Measurements from ENCODE around the gene ZNF716. TPM values are rescaled to one million over a fixed set of nuclear protein-coding genes. Genes with fewer than 3 reads are reported as not detected.

ZNF716 gene
- total RNA-seq, 1 donor from 2014 or later = not detected

DNA sequence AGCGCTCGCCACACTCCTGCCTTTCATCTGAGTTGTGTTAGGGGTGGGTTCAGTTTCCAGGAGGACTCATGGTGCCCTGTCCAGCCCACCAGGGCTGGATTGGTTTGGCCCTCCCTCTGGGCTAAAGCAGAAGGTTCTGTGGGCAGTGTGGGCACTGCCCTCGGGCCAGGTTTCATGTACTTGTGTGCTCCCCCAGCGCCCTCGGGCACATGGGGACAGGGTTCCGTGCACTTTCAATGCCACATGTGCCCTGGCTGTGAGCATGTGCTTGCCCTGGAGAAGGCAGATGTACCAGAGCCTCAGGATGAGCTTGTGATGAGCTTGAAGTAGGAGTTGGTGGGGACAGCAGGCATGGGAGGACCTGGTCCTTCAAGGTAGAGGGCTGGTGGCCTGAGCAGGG, 35.6 kb upstream of the ZNF716 start:
- TF ChIP-seq, protein P1, sequence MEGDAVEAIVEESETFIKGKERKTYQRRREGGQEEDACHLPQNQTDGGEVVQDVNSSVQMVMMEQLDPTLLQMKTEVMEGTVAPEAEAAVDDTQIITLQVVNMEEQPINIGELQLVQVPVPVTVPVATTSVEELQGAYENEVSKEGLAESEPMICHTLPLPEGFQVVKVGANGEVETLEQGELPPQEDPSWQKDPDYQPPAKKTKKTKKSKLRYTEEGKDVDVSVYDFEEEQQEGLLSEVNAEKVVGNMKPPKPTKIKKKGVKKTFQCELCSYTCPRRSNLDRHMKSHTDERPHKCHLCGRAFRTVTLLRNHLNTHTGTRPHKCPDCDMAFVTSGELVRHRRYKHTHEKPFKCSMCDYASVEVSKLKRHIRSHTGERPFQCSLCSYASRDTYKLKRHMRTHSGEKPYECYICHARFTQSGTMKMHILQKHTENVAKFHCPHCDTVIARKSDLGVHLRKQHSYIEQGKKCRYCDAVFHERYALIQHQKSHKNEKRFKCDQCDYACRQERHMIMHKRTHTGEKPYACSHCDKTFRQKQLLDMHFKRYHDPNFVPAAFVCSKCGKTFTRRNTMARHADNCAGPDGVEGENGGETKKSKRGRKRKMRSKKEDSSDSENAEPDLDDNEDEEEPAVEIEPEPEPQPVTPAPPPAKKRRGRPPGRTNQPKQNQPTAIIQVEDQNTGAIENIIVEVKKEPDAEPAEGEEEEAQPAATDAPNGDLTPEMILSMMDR (IDR thresholded peaks at IDR 0.05; ENCODE audit: unreplicated experiment) = no peak
- H3K27me3 Mint-ChIP-seq (ENCODE audit: unreplicated experiment) = peaks cover 5% of the 10 kb centered on the region
- no peak for DNase-seq (ENCODE audit: low spot score)
- no peak overlapping the region for H3K27ac Mint-ChIP-seq (ENCODE audit: unreplicated experiment)
- no peak overlapping the region for H3K4me3 Mint-ChIP-seq (ENCODE audit: unreplicated experiment)
- peaks cover 10% of the 10 kb centered on the region for H3K9me3 Mint-ChIP-seq (ENCODE audit: unreplicated experiment)
- no peaks in the 10 kb centered on the region for H3K4me1 Mint-ChIP-seq (ENCODE audit: unreplicated experiment)
- no peaks in the 10 kb centered on the region for H3K36me3 Mint-ChIP-seq (ENCODE audit: low read depth, unreplicated experiment)

DNA sequence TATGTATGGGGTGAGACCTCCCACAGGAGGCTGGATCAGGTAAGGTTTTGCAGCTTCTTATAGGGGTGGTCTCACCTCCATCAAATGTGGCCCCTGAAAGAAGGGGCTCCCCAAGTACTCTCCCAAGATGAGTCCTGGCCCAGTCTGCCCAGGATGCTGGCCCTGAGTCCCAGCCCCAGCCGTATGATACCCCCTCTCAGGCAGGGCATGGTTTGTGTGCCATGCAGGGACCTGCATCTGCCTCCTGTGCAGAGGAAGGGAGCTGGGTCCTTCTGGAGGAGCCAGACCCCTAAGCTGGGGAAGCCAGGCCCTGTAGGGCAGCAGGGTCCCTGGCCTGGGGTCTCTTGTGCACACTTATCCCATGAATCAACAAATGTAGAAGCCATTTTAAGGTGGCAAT, 35.1 kb upstream of the ZNF716 start:
- no peak overlapping the region for H3K27ac Mint-ChIP-seq (ENCODE audit: unreplicated experiment)
- H3K4me3 Mint-ChIP-seq (ENCODE audit: unreplicated experiment) = no peak overlapping the region
- H3K36me3 Mint-ChIP-seq (ENCODE audit: low read depth, unreplicated experiment) = no peaks in the 10 kb centered on the region
- peaks cover 4% of the 10 kb centered on the region for H3K27me3 Mint-ChIP-seq (ENCODE audit: unreplicated experiment)
- H3K9me3 Mint-ChIP-seq (ENCODE audit: unreplicated experiment) = peaks cover 8% of the 10 kb centered on the region
- TF ChIP-seq, protein P1 (IDR thresholded peaks at IDR 0.05; ENCODE audit: unreplicated experiment) = no peak
- DNase-seq (ENCODE audit: low spot score) = no peak
- H3K4me1 Mint-ChIP-seq (ENCODE audit: unreplicated experiment) = no peaks in the 10 kb centered on the region

DNA sequence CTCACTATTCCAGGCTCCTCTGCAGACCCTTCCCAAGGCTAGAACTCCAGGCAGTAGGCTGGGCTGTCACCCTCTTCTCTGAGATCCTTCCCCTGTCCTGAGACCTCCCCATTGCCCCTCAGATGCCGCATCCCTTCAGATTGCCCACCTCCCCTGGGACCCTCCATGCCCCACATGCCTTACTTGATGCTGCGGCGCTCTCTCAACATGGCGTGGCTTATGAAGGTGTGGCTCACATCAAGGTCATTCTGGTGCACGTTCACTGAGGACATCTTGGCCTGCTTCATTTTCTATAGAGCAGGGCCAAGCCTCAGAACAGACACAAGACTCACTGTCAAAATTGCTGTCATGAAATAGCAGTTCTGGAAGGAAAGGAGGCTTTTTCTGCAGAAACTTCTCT, 34.7 kb upstream of the ZNF716 start:
- H3K27me3 Mint-ChIP-seq (ENCODE audit: unreplicated experiment) = peaks cover 4% of the 10 kb centered on the region
- H3K4me1 Mint-ChIP-seq (ENCODE audit: unreplicated experiment) = no peaks in the 10 kb centered on the region
- peaks cover 8% of the 10 kb centered on the region for H3K9me3 Mint-ChIP-seq (ENCODE audit: unreplicated experiment)
- no peaks in the 10 kb centered on the region for H3K36me3 Mint-ChIP-seq (ENCODE audit: low read depth, unreplicated experiment)
- no peak overlapping the region for H3K27ac Mint-ChIP-seq (ENCODE audit: unreplicated experiment)
- no peak for DNase-seq (ENCODE audit: low spot score)
- TF ChIP-seq, protein P1 (IDR thresholded peaks at IDR 0.05; ENCODE audit: unreplicated experiment) = no peak
- H3K4me3 Mint-ChIP-seq (ENCODE audit: unreplicated experiment) = no peak overlapping the region

DNA sequence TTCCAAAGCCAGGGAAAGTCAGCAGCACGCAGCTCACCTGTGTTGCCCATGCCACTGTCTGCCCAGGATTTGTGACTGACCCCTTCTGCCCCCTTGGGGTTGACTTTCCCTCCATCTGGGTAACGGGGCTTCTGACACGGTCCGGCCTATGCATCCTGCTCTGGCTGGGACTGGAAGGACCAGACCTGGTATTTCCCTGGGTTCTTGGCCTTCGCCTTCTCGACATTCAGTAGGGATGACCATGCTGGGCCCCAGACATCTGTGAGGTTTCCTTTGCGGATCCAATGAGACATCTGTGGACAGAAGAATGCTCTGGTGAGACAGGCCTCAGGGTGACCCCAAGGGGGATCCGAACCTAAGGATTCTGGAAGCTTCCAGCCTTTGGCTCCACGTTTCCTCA, 34.2 kb upstream of the ZNF716 start:
- H3K27me3 Mint-ChIP-seq (ENCODE audit: unreplicated experiment) = peaks cover 4% of the 10 kb centered on the region
- no peak for DNase-seq (ENCODE audit: low spot score)
- H3K27ac Mint-ChIP-seq (ENCODE audit: unreplicated experiment) = no peak overlapping the region
- H3K36me3 Mint-ChIP-seq (ENCODE audit: low read depth, unreplicated experiment) = no peaks in the 10 kb centered on the region
- H3K4me3 Mint-ChIP-seq (ENCODE audit: unreplicated experiment) = no peak overlapping the region
- peaks cover 8% of the 10 kb centered on the region for H3K9me3 Mint-ChIP-seq (ENCODE audit: unreplicated experiment)
- H3K4me1 Mint-ChIP-seq (ENCODE audit: unreplicated experiment) = no peaks in the 10 kb centered on the region
- TF ChIP-seq, protein P1 (IDR thresholded peaks at IDR 0.05; ENCODE audit: unreplicated experiment) = no peak

DNA sequence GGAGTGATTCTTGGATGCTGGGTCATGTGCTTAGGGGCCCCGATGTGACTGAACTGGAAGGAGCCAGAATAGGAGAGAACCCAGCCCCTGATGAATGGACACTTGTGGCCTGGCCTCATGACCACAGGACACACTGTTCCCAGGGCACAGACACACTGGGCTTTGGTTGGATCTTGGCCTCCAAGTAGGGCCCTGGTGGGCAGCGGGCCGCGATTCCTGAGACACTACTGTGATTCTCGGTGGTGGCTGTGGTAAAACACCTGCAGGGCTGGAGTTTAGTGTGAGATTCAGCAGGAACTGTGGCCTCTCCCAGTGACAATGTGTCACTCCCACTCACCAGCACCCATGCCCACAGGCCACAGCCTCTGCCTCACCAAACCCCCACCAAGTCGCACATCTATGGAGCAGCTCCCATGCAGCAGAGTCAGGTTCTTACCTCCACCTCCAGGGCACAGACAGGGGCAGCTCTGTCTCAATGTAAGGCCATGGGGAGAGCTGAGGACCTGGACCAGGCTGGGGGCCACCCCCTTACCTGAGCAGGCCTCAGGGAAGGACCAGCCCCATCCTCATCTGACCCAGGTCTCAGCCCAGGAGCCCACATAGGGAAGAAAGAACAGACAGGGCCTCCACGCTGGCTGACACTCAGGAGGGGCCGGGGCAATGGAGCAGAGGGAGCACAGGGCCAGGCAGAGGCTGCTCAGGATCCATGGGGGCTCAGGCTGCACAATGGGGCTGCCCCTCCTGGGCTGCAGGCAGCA, 33.2 kb upstream of the ZNF716 start:
- Mint-ChIP-seq H3K9me3 (ENCODE audit: unreplicated experiment) (peaks cover 13% of the 10 kb centered on the region), H3K36me3 (ENCODE audit: low read depth, unreplicated experiment) (no peaks in the 10 kb centered on the region), H3K4me3 (ENCODE audit: unreplicated experiment) (no peak overlapping the region), H3K27me3 (ENCODE audit: unreplicated experiment) (no peaks in the 10 kb centered on the region), H3K27ac (ENCODE audit: unreplicated experiment) (no peak overlapping the region), H3K4me1 (ENCODE audit: unreplicated experiment) (no peaks in the 10 kb centered on the region)
- TF ChIP-seq, protein P1 (IDR thresholded peaks at IDR 0.05; ENCODE audit: unreplicated experiment) = no peak
- DNase-seq (ENCODE audit: low spot score) = no peak
